Stimulated activated CD8-positive, alpha-beta memory T cell treated with anti-CD3 and anti-CD28 coated beads, Interleukin-4, amount 100 ng/mL, for 48 hours (primary cell): ENCODE measurements around the gene HTRA1.

Experiments
- DNase-seq: peaks from one replicate; pipeline ENCODE4 v3.0.0-alpha.2; 2020

The HTRA1 gene

DNA sequence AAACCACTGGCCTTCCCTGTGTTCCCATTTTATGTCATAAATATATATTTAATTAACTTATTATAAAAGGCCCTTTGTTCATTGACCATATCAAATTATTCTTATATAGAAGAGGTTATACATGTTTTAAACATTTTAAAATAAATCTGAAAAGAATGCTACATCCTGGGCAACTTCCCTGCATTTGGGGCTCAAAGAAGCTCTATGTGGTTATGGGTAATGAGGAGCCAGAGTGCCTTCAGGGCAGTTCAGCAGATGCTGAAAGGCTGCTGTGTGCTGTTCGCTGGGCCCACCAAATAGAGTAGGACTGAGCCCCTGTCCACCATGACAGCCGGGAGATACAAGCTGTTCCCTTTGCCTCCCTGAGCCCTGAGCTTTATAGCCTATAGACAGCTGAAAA is 35.9 kb downstream of the HTRA1 start:
- DNase-seq: no peak

DNA sequence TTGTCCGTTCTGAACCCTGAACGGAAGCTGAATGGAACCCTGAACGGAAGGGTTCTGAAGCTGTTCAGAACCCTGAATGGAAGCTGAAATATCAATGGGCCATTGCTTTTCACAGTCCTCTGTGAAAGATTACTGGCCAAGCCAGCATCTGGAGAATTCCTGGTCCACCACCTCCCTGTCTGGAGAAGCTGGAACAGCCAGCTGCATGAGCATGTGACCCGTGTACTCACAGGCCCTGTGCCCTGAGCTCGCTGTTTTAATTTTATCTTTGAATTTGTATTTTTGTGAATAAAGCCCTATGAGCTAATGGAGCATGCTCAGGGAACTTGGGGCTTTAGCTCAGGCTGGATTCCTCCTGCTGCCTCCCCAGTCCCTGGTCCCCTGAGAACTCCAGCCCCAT is 37.2 kb downstream of the HTRA1 start:
- no peak for DNase-seq

DNA sequence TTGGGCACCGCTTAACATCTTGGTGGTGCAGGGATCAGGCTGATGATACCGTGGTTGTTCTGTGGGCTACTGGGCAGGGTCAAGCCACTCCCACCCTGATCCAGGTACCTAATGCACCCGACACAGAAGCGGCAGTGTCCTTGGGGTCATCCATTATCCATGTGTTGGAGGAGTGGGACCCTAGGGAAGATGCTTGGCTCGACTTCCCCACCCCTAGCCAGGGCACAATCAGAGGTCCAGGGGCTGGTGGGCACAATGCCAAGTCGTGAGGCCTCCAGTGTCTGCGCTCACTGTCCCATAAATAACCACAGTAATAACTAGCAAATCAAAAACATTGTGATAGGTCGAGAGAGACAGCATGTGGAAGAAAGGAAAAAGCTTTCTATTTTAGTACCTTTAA is 37.7 kb downstream of the HTRA1 start:
- DNase-seq: no peak

DNA sequence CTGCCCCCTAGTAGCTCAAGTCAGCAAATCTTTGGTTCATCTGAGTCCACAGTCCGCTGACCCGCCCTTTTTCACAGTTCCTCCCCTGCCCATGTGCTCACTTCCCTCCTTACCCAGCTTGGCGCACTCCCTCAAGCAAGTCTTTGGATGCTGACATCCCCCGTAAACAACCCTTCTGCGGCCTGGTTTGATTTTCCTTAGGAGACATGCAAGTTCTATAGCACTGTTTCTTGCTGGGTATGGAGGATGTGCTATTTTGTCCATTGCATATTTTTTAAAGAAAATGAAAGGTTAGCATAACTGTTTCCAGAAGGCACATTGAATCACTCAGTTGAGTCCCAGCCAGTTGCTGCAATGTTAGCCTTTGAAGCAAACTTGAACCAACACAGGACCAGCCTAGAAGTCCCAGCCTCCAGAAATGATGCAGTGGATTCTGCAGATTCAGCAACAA is 38.2 kb downstream of the HTRA1 start:
- no peak for DNase-seq

DNA sequence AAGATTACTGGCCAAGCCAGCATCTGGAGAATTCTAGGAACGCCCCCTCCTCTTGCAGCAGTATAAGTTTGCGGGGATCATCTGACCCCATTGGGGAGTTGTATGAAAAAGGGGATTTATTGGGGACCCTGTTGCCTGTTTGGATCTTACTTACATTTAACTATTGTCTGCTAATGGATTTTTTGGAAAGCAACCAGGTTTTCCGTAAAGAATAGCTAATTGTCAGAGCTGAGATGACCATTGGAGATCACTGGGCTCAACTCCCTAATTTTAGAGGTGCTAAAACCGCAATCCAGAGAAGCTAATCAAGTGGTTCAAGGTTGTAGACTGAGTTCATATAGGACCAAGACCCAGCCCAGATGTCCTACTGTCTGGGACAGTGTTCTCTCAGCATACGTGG is 38.8 kb downstream of the HTRA1 start:
- no peak for DNase-seq

DNA sequence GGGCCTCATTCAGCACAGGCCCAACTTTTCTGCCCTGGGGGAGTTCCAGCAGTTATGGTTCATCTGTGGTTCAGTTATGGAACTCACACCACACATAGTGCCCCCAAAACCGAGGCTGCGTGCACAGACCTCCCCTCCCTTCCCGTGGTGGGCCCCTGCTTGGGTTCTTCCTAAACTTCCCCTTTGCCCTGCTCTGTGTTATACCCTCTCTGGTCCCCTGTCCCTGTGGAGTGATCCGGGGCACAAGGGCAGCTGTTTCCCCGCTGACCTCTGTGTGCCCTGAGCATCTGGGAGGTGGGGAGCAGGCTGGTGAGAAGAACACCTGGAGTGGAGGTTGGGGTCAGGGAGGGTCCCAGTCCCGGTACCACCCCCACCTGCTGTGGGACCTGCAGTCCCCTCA is 39.4 kb downstream of the HTRA1 start:
- DNase-seq: no peak

DNA sequence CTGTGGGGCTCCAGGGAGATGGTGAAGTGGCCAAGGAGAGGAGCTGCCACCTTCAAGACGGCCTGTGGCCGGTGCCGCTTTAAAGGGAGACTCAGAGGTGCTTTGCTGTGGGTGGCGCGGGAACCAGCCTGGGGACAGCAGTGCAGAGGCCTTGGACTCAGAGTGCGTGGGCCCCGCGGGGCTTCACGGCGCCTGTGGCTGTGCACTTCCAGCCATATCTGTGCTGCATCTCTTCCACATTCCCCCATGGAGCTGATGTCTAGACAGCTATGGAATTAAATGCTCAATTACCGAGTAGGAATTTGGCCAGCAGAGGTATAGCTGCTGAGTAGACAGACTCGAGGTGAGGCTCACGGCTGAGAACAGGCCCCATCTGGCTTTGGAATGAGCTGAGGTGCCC is 41.7 kb downstream of the HTRA1 start:
- no peak for DNase-seq

DNA sequence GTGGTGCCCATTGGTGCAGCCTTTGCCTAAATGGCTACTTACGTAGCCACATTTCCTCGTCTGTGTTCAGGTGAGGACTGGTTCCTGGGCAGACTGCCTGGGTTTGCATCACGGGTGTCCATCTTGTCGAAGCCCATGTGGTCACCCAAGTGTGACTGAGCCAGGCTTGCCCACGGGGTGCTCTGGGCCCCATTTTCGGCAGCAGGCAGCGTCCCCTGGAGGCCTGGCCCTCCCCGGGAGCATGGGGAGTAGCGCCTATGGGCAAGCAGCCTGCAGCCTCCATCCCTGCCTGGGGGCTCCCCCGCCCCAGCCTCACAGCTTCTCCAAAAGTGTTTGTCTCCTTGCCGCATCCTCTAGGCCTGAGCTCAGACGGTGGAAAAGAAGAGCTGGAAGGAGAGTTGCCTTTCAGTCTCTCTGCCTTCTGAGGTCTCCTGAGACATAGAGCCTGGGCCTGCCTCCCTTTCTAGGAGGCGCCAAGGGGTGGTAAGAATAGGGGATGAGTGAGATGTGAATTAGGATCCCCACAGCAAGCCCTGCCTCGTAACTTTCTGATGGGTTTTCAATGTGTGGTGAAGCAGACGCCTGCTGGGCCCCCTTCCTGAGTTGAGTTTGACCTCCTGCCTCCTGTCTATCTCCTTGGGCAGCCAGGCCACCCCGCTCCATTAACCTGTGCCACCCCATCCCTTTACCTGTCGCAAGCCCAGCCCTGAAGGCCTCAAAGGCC is 42.7 kb downstream of the HTRA1 start:
- DNase-seq: no peak

DNA sequence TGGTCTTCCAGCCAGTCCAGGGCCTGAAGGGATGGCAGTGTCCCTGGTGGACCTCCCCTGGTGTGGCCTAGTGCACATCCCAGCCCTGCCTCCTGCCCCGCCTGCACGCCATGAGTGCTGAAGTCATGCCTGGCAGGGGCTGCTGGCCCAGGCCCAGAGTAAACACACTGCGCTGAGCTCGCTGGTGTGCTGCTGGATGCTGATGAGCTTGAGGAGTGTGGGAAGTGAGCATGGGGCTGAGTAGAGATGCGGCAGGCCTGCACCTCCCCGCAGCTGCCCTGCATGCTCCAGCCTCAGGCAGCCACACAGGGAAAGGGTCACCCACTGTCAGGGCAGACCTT is 43.2 kb downstream of the HTRA1 start:
- no peak for DNase-seq

DNA sequence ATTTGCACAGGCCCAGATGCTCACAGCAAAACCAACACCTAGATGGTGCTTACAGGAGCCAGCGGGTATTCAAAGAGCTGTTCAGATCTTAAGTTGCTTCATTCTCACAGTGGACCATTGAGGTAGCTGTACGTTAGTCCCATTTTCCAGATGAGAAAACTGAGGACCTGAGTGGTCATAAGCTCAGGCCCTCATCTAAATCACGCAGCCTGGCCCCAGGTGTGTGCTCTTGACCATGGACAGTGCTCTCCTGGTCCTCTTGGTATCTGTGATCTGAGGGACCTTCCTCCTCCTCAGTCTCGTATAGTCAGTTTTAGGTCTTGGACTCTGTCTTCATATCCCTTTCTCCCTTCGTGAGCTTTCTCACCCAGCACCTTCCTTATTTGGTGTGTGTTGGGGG is 43.7 kb downstream of the HTRA1 start:
- DNase-seq: no peak

DNA sequence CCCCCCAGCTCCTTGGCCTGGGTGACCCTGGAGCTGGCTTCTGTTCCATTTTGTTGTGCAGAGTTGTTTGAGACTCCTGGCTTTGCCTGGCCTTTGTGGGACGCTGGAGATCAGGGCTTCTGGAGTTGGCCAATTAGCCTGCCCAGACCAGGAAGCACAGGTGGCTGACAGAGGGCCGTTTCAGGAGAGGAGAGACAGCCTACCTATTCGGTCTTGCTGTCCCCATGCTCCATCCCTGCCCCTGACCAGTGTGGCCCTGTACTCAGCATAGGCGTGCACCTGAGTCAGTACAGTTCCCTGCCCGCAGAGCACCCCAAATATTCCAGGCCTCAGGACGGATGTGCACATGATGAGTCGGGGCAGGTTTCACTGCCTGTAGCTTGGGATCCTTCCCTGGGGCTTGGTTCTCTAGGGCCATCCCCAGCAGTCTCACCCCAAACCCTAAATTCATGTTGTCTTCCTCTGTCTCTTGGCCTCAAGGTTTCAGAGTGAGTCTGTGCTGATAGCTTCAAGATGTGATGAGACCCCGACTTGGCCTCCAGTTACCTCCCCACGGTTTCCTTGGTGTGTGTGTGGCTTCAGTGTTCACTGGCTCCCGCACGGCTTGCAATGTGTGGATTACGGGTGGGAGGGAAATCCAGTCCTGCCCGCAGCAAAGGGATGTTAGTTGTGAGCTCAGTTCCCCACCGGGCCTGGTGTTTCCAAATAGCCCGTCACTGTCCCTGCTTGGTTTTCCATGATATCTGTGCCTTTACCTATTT is 44.7 kb downstream of the HTRA1 start:
- no peak for DNase-seq

DNA sequence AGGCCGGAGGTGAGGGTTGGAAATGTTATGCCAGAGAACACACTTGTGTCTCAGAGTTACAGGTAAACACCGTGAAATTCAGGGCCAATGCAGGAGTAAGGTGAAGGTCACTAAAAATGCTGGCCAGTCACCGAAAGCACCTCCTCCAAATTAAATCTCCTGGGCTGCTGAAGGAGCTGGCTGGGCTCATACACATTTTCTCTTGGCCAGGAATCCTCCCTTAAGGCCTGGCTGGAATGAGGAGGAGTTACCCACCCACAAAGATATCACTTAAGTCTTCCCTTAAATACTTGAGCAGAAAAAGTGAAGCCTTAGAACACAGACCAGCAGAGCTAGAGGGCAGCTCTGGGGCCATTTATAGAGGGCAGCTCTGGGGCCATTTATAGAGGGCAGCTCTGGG is 46.3 kb downstream of the HTRA1 start:
- no peak for DNase-seq

DNA sequence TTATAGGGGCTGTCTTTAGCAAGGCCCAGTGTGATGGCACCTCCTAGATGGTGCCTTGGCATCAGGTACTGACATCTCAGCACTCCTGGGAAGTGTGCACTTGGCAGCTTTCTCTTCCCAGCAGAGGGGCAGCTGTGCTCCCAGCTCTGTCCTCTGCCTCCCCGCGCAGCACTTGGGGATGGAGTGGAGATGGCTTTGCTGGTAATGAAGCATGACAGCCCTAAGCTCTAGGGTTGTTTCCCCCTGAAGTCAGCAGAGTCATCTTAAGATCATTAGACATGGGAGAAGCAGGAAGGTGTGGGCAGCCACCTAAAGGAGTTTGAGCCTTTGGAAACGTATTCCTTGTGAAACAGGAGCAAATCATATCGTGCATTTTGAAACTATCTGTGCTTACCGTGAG is 46.7 kb downstream of the HTRA1 start:
- no peak for DNase-seq

DNA sequence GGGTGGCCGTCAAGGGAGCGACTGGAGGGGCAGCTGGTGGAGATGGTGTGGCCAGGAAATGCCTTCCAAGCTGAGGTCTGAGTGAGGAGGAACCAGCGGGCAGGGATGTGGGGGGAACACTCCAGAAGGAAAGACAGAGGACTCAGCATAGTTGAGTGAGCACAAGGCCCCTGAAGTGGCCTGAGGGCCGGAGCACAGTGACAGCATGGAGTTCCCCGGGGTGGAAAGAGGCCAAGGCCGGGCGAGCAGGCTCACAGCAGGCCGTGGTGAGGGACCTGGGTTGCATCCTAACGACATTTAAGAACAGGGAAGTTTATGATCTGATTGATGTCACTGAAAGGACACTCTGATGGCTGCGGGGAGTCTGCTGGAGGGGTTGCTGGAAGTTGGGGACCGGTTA is 48.0 kb downstream of the HTRA1 start:
- no peak for DNase-seq

DNA sequence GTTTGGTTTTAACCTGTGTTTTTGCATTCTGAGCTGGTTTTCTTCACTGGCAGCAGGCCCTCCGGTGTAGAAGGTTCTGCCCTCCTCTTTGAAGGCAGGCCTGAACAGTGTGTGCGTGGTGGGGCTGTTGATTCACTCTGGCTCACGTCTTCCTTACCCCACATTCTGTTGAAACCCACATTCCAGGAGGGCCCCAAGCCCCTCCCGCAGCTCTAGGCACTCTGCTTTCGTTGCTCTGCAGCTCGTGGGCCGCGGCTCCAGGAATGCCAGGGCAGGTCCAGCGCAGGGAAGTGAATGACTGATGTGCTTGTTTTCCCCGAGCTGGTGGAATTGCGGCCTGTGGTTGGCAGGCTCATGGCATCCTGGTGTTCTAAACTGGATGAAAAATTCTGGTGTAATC is 49.0 kb downstream of the HTRA1 start:
- no peak for DNase-seq

DNA sequence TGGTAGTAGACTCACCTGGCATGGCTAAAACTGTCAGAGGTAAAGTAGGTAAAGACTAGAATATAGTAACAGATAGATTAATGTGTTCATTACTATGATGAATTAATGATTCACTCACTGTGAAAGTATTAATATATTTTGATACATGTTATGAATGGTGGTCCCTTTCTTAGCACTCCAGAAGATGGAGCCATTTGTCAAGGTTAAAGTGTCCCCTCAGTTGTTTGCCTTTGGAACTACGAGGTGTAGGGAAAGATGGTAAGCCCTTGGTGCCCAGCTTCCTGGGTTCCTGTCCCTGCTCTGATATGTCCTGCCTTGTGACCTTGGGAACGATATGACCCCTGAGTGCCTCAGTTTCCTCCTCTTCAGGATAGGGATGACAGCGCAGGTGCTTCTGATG is 49.4 kb downstream of the HTRA1 start:
- DNase-seq: no peak

DNA sequence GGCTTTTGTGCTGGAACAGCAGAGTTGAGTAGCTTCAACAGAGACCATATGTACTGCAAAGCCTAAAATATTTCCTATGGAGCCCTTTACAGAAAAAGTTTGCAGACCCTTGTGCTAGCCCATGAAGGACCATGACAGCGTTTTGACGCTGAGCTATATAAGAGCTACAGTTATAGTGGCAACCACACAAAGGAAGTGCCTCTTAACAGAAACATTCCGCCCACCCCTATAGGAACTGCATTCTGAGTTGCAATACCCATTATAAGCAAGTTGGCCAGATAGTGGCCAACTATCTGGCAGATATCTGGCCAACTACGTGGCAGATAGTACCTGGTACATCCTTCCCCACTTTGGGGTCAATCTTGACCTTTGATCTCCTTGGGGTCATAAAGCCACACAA is 51.7 kb downstream of the HTRA1 start:
- DNase-seq: no peak

DNA sequence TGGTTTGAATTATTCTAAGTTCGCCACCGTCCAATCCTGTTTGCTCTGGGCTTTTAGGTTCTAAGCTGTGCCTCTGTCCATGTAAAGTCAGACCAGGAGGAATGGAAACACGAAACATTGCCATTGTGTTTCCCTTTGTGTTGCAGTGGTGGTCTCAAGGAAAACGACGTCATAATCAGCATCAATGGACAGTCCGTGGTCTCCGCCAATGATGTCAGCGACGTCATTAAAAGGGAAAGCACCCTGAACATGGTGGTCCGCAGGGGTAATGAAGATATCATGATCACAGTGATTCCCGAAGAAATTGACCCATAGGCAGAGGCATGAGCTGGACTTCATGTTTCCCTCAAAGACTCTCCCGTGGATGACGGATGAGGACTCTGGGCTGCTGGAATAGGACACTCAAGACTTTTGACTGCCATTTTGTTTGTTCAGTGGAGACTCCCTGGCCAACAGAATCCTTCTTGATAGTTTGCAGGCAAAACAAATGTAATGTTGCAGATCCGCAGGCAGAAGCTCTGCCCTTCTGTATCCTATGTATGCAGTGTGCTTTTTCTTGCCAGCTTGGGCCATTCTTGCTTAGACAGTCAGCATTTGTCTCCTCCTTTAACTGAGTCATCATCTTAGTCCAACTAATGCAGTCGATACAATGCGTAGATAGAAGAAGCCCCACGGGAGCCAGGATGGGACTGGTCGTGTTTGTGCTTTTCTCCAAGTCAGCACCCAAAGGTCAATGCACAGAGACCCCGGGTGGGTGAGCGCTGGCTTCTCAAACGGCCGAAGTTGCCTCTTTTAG is 52.9 kb downstream of the HTRA1 start:
- DNase-seq: no peak

DNA sequence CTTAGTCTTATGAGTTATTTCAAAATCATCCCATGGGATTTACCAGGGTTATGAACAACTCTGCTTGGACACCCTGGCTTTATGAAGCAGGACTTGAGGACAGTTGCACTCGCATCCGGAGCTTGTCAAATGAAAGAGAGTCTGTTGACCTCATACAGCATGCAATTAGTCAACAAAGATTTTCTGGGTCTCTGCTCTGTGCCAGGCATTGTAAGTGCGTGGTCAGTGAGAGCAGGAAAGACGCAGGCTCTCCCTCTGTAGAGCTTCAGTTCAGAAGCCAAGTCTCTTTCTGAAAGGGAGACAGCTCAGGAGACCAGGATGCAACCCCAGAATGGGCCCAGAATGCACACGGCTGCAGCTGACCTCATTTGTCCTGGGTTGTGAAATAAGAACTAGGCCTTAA is 53.7 kb downstream of the HTRA1 start:
- no peak for DNase-seq

DNA sequence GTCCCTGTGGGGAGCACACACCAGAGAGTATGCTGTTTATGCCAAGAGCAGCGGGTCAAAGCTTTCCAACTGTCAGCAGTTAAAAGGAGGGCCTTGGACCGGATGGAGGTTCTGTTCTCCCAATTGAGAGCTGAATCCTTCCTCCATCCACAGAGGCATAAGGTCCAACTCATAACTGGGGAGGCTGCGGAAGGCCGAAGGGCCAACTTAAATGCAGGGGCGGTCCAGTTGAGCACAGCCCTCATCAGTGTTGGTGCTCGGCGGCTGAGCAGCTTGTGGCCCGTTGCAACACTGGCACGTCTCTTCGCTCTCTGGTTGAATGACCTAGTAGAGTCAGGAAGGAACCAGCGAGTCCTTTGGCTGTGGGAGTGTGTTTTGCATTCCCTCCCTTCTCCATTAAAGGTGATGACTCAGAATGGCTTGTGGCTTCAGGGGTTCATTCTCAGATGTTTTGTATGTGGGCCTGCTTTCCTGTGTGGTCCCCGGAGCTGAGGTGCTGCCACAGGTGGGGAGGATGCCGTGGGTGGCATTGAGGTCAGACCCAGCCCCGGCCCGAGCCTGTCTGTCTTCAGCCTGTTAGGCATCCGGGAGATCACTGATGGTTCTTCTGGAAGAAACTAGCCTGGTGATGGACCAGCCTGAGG is 54.4 kb downstream of the HTRA1 start:
- DNase-seq: peak; percentile 74

DNA sequence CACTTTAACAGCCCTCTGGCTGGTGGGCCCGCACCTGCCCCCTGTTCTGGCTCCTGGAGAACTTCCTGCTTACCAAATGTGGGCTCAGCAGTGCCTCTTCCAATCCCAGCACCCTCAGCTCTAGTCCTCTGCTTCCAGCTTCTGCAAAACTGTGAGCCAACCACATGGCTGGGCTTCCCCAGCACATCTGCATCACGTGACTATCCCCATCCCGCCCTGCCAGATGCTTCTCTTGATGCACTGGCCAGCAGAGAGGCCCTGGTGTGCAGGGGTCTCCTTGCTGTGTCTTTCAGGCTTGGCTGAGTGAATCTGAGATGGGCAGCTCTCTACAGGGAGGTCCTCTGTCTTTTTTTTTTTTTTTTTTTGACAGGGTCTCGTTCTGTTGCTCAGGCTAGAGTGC is 55.4 kb downstream of the HTRA1 start:
- no peak for DNase-seq

DNA sequence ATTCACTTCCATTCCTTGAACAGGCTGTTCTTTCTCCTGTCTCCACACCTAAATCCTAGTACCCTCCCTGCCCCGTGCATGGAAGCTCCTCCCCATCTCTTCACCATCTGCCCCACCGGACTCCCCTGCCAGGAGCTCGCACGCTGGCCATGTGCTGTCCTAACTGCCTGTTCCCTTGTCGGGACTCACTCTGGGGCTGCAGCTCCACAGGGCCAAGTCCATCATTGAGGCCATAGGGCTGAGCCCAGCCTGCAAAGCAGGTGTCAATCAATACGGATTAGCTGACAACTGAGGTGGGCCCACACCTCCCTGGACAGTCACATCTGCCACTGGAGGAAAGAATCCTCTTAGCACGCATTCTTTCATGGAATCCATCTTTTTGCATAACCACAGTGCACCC is 57.8 kb downstream of the HTRA1 start:
- DNase-seq: no peak

DNA sequence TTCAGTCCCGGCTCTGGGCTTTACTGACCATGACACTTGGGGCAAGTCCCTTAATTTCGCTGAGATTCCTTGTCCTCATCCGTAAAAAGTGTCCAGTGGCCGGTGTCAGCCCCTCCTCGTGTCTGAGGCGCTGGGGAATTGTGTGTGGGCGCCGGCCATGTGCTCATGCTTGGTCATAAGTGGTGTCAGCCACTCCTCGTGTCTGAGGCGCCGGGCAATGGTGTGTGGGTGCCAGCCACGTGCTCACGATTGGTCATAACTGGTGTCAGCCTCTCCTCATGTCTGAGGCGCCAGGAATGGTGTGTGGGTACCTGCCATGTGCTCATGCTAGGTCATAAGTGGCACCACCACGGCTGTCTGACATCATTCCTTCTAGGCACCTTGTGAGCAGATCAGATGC is 58.5 kb downstream of the HTRA1 start:
- DNase-seq: no peak

DNA sequence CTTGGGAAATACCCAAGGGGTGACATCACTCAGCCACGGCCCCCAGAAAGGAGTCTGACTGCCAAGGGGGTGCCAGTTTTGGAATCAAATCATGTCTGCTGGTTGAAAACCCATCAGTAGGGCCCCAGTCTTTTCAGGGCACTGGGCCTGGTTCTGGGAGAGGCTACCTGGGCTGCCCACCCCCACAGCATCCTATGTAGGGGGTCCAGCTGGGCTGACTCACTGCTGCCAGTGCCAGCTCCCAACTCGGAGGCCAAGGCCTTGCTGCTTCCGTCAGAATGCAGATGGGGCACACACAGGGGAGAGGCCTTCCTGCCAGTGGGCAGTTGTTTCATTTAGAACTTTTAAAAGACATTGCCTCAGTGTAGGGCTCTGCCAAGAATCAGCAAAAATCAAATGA is 59.7 kb downstream of the HTRA1 start:
- DNase-seq: no peak
